ENCODE measurements around the gene HDAC6.

DNA sequence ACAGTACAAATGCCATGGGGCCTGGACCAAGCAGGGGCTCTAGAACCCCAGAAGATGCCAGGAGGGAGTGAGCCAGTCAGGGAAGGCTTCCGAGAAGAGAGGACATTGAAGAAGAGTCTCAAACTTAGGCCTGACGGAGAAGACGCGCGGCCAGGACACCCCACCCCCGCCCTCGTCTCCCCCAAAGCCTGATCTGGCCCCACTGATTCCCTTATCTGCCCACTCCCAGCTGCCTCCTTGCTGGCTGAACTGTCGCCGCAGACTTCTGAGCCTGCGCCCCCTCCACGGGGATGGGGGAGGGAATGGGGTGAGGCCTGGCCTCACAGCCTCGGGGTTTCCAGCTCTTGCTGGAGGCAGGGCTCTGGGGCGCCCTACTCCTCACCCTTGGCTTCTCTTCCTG lies 19.1 kb upstream of the HDAC6 start:
- TF ChIP-seq, protein P1, sequence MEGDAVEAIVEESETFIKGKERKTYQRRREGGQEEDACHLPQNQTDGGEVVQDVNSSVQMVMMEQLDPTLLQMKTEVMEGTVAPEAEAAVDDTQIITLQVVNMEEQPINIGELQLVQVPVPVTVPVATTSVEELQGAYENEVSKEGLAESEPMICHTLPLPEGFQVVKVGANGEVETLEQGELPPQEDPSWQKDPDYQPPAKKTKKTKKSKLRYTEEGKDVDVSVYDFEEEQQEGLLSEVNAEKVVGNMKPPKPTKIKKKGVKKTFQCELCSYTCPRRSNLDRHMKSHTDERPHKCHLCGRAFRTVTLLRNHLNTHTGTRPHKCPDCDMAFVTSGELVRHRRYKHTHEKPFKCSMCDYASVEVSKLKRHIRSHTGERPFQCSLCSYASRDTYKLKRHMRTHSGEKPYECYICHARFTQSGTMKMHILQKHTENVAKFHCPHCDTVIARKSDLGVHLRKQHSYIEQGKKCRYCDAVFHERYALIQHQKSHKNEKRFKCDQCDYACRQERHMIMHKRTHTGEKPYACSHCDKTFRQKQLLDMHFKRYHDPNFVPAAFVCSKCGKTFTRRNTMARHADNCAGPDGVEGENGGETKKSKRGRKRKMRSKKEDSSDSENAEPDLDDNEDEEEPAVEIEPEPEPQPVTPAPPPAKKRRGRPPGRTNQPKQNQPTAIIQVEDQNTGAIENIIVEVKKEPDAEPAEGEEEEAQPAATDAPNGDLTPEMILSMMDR (IDR thresholded peaks at IDR 0.05; ENCODE audit: insufficient read depth, low read length): no peak
- no peak for TF ChIP-seq POLR2AphosphoS5 (IDR thresholded peaks at IDR 0.05; ENCODE audit: low read depth)
- TF ChIP-seq, protein P2, sequence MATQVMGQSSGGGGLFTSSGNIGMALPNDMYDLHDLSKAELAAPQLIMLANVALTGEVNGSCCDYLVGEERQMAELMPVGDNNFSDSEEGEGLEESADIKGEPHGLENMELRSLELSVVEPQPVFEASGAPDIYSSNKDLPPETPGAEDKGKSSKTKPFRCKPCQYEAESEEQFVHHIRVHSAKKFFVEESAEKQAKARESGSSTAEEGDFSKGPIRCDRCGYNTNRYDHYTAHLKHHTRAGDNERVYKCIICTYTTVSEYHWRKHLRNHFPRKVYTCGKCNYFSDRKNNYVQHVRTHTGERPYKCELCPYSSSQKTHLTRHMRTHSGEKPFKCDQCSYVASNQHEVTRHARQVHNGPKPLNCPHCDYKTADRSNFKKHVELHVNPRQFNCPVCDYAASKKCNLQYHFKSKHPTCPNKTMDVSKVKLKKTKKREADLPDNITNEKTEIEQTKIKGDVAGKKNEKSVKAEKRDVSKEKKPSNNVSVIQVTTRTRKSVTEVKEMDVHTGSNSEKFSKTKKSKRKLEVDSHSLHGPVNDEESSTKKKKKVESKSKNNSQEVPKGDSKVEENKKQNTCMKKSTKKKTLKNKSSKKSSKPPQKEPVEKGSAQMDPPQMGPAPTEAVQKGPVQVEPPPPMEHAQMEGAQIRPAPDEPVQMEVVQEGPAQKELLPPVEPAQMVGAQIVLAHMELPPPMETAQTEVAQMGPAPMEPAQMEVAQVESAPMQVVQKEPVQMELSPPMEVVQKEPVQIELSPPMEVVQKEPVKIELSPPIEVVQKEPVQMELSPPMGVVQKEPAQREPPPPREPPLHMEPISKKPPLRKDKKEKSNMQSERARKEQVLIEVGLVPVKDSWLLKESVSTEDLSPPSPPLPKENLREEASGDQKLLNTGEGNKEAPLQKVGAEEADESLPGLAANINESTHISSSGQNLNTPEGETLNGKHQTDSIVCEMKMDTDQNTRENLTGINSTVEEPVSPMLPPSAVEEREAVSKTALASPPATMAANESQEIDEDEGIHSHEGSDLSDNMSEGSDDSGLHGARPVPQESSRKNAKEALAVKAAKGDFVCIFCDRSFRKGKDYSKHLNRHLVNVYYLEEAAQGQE (IDR thresholded peaks at IDR 0.05; ENCODE audit: insufficient replicate concordance, low read depth): no peak
